ENCODE measurements around the gene RPS6KA5.

GRCh38 chr14:90886297-90886815, 174.1 kb downstream of the RPS6KA5 start:
- TF ChIP-seq GABPA (IDR thresholded peaks at IDR 0.05; ENCODE audit: low read depth) (no peak), REST (IDR thresholded peaks at IDR 0.05; ENCODE audit: insufficient replicate concordance, low read depth) (no peak)

Data from HL-60 (cell line).